Measurements from ENCODE around the gene ZMIZ1.

The ZMIZ1 gene, protein sequence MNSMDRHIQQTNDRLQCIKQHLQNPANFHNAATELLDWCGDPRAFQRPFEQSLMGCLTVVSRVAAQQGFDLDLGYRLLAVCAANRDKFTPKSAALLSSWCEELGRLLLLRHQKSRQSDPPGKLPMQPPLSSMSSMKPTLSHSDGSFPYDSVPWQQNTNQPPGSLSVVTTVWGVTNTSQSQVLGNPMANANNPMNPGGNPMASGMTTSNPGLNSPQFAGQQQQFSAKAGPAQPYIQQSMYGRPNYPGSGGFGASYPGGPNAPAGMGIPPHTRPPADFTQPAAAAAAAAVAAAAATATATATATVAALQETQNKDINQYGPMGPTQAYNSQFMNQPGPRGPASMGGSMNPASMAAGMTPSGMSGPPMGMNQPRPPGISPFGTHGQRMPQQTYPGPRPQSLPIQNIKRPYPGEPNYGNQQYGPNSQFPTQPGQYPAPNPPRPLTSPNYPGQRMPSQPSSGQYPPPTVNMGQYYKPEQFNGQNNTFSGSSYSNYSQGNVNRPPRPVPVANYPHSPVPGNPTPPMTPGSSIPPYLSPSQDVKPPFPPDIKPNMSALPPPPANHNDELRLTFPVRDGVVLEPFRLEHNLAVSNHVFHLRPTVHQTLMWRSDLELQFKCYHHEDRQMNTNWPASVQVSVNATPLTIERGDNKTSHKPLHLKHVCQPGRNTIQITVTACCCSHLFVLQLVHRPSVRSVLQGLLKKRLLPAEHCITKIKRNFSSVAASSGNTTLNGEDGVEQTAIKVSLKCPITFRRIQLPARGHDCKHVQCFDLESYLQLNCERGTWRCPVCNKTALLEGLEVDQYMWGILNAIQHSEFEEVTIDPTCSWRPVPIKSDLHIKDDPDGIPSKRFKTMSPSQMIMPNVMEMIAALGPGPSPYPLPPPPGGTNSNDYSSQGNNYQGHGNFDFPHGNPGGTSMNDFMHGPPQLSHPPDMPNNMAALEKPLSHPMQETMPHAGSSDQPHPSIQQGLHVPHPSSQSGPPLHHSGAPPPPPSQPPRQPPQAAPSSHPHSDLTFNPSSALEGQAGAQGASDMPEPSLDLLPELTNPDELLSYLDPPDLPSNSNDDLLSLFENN

DNA sequence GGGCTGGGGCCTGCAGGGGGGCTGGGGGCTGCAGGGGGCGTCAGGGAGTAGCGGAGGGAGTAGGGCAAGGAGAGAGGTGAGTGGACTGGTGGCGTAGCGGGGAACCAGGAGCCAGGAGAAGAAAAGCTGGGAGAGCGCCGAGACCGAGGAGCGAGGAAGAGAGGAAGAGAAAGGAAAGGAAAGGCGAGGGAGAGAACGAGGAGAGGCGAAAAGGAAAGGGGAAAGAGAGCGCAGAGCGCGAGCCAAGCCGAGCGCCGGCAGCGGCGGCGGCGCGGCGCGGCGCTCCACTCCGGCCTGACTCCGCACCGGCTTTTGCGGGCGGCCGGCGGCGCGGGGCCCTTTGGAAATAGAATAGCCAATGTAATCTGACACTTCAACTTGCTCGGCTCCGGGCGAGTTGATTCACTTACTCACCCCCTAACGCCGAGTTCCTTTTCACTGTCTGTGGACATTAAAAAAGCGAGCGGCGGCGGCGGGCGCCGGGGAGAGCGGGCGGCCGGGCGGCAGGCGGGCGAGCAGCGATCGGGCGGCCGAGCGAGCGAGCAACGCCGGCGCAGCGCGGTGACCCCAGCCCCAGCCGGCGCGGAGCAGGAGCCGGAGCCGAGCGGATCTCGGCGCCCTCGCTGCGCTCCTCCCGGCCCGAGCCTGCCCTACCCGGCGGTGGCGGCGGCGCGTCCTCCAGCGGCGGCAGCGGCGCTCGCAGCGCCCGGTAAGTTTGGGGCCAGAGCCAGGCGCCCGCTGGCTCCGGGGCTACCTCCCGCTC, at the start of gene ZMIZ1:
Gene ZMIZ1, plus strand, starts transcription at position 405 of the 763 bp plus-strand sequence. CDS start 132,667 bp downstream, outside the sequence.
- Histone ChIP-seq H3K4me1 (ENCODE audit: control insufficient read depth in 5 of 5, insufficient read depth in 5 of 5, low read length in 5 of 5) (peaks cover 16 to 52% (median 45%) of the 10 kb centered on the region in 5 donors), H3K36me3 (ENCODE audit: control insufficient read depth in 5 of 5, insufficient read depth in 5 of 5, low read length in 5 of 5) (no peaks in the 10 kb centered on the region), H3K27me3 (ENCODE audit: control insufficient read depth in 5 of 5, insufficient read depth in 4 of 5, low read length in 5 of 5) (no peaks in the 10 kb centered on the region), H3K4me3 (ENCODE audit: low read depth in 1 of 5, low read length in 5 of 5) (peak within 1 kb of the TSS; percentile 88 to 99 (median 98)), H3K9me3 (ENCODE audit: control insufficient read depth in 5 of 5, low read length in 5 of 5) (no peaks in the 10 kb centered on the region), H3K27ac (ENCODE audit: low read depth, low read length) (peak within 1 kb of the TSS; percentile 93), H3K9ac (ENCODE audit: low read length in 5 of 5) (peak within 1 kb of the TSS; percentile 59 to 92 (median 74))

DNA sequence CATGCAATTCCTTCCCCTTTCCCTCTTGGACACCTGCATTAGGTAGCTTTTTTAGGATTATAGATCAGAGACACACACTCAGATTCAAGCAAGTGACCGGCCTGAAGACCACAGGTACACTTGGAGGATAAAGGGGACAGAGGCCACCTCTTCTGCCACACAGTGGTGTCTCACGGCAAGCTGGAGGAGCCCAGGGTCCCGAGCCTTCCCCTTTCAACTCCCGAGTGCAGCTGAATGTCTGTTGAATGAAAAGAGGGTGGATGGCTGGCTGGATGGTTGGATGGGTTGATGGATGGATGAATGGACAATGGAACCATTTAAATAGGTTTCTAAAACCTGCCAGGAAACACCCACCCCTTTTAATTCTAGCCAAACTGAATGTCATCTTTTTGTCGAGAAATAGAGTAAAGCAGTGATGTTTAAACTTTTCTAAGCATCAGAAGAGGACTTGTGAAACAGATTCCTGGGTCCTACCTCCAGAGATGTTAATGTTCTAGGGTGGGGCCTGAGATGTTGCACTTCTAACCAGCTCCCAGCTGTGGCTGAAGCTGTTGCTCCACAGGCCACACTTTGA, 49.2 kb upstream of the ZMIZ1 start:
- Histone ChIP-seq H3K4me3 (ENCODE audit: low read depth in 1 of 5, low read length in 5 of 5) (no peak overlapping the region), H3K36me3 (ENCODE audit: control insufficient read depth in 5 of 5, insufficient read depth in 5 of 5, low read length in 5 of 5) (no peaks in the 10 kb centered on the region), H3K9me3 (ENCODE audit: control insufficient read depth in 5 of 5, low read length in 5 of 5) (peaks cover 3 to 10% (median 8%) of the 10 kb centered on the region in 5 donors), H3K27ac (ENCODE audit: low read depth, low read length) (no peak overlapping the region), H3K4me1 (ENCODE audit: control insufficient read depth in 5 of 5, insufficient read depth in 5 of 5, low read length in 5 of 5) (peaks cover 0 to 12% (median 10%) of the 10 kb centered on the region in 5 donors), H3K27me3 (ENCODE audit: control insufficient read depth in 5 of 5, insufficient read depth in 4 of 5, low read length in 5 of 5) (no peaks in the 10 kb centered on the region), H3K9ac (ENCODE audit: low read length in 5 of 5) (no peak overlapping the region)

DNA sequence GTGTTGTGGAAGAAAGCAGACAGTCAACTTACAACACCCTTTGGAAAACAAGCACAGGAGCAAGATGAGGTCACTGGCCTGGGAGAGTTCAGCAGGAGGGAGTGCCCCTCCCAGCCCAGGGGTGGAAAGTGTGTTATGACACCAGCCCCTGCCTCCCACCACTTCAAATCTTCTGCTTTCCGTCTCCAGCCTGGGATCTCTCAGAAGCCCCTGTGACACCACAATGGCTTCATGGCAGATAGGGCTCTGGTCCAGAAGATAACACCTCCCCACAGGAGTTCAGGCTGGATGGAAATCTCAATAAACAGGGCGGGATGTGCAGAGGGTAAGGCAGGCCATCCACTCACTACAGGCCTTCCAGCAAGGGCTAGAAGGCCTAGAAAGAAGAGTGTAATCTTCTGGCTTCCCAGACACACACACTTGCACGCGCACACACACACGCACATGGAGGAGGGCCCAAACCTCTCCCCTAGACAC, 48.7 kb upstream of the ZMIZ1 start:
- H3K9me3 ChIP-seq (ENCODE audit: control insufficient read depth in 5 of 5, low read length in 5 of 5): peaks cover 3 to 10% (median 8%) of the 10 kb centered on the region in 5 donors
- H3K9ac ChIP-seq (ENCODE audit: low read length in 5 of 5): no peak overlapping the region
- no peak overlapping the region for H3K27ac ChIP-seq (ENCODE audit: low read depth, low read length)

GRCh38 chr10:79020605-79021004, 48.2 kb upstream of the ZMIZ1 start:
- Histone ChIP-seq H3K27ac (ENCODE audit: low read depth, low read length) (no peak overlapping the region), H3K9me3 (ENCODE audit: control insufficient read depth in 5 of 5, low read length in 5 of 5) (peaks cover 3 to 10% (median 8%) of the 10 kb centered on the region in 5 donors), H3K27me3 (ENCODE audit: control insufficient read depth in 5 of 5, insufficient read depth in 4 of 5, low read length in 5 of 5) (no peaks in the 10 kb centered on the region), H3K4me3 (ENCODE audit: low read depth in 1 of 5, low read length in 5 of 5) (no peak overlapping the region), H3K36me3 (ENCODE audit: control insufficient read depth in 5 of 5, insufficient read depth in 5 of 5, low read length in 5 of 5) (no peaks in the 10 kb centered on the region), H3K9ac (ENCODE audit: low read length in 5 of 5) (no peak overlapping the region), H3K4me1 (ENCODE audit: control insufficient read depth in 5 of 5, insufficient read depth in 5 of 5, low read length in 5 of 5) (peaks cover 0 to 15% (median 10%) of the 10 kb centered on the region in 5 donors)

More for the DNA sequence above, 48.7 kb upstream of the ZMIZ1 start:
- Histone ChIP-seq H3K27me3 (ENCODE audit: control insufficient read depth in 5 of 5, insufficient read depth in 4 of 5, low read length in 5 of 5) (no peaks in the 10 kb centered on the region), H3K4me3 (ENCODE audit: low read depth in 1 of 5, low read length in 5 of 5) (no peak overlapping the region), H3K36me3 (ENCODE audit: control insufficient read depth in 5 of 5, insufficient read depth in 5 of 5, low read length in 5 of 5) (no peaks in the 10 kb centered on the region), H3K4me1 (ENCODE audit: control insufficient read depth in 5 of 5, insufficient read depth in 5 of 5, low read length in 5 of 5) (peaks cover 0 to 14% (median 10%) of the 10 kb centered on the region in 5 donors)

- Histone ChIP-seq H3K4me3 (ENCODE audit: low read depth in 1 of 5, low read length in 5 of 5) (no peak overlapping the region), H3K27ac (ENCODE audit: low read depth, low read length) (no peak overlapping the region), H3K4me1 (ENCODE audit: control insufficient read depth in 5 of 5, insufficient read depth in 5 of 5, low read length in 5 of 5) (peaks cover 0 to 15% (median 10%) of the 10 kb centered on the region in 5 donors), H3K9me3 (ENCODE audit: control insufficient read depth in 5 of 5, low read length in 5 of 5) (peaks cover 3 to 10% (median 8%) of the 10 kb centered on the region in 5 donors), H3K36me3 (ENCODE audit: control insufficient read depth in 5 of 5, insufficient read depth in 5 of 5, low read length in 5 of 5) (no peaks in the 10 kb centered on the region), H3K9ac (ENCODE audit: low read length in 5 of 5) (no peak overlapping the region), H3K27me3 (ENCODE audit: control insufficient read depth in 5 of 5, insufficient read depth in 4 of 5, low read length in 5 of 5) (no peaks in the 10 kb centered on the region)
Measured at GRCh38 chr10:79021331-79021907, 47.3 kb upstream of the ZMIZ1 start.

- Histone ChIP-seq H3K9ac (ENCODE audit: low read length in 5 of 5) (no peak overlapping the region), H3K9me3 (ENCODE audit: control insufficient read depth in 5 of 5, low read length in 5 of 5) (peaks cover 3 to 10% (median 8%) of the 10 kb centered on the region in 5 donors), H3K27ac (ENCODE audit: low read depth, low read length) (no peak overlapping the region), H3K27me3 (ENCODE audit: control insufficient read depth in 5 of 5, insufficient read depth in 4 of 5, low read length in 5 of 5) (peaks cover 0 to 3% (median 0%) of the 10 kb centered on the region in 5 donors), H3K4me1 (ENCODE audit: control insufficient read depth in 5 of 5, insufficient read depth in 5 of 5, low read length in 5 of 5) (peaks cover 0 to 15% (median 10%) of the 10 kb centered on the region in 5 donors), H3K36me3 (ENCODE audit: control insufficient read depth in 5 of 5, insufficient read depth in 5 of 5, low read length in 5 of 5) (no peaks in the 10 kb centered on the region), H3K4me3 (ENCODE audit: low read depth in 1 of 5, low read length in 5 of 5) (no peak overlapping the region)
Measured at GRCh38 chr10:79021948-79022499, 46.7 kb upstream of the ZMIZ1 start.

DNA sequence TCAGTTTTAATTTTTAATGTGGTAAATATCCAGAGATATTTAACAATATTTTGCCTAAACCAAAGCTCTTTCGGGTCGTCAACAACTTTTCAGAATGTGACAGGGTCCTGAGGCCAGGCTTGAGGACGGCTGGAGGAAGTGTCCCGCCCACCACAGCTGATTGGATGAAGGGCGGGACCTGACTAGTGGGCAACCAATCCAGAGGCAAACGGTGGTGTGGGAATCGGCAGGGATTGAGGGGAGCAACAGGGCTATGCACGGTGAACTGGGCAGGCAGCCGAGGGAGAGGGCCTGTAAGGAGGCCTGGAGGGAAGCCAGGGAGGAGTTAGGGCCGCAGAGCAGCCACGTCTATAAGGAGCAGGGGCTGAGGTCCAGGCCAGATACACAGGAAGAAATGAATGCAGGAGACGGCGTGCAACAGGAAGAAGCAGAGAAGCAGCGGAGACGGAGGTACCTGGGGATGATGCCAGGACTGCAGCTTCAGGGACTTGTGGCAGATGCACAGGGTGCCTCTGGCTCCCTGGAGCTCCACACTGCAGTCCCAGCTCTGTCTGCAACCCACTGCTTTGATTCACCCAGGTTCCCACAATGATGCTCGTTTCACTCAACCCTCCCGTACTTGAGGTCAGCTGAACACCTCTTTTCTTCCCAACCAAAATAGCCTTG, 46.1 kb upstream of the ZMIZ1 start:
- Histone ChIP-seq H3K36me3 (ENCODE audit: control insufficient read depth in 5 of 5, insufficient read depth in 5 of 5, low read length in 5 of 5) (no peaks in the 10 kb centered on the region), H3K4me3 (ENCODE audit: low read depth in 1 of 5, low read length in 5 of 5) (peak overlapping the region in 4 of 5 donors; percentile 32 to 49 (median 42)), H3K9ac (ENCODE audit: low read length in 5 of 5) (no peak overlapping the region), H3K9me3 (ENCODE audit: control insufficient read depth in 5 of 5, low read length in 5 of 5) (peaks cover 3 to 8% (median 7%) of the 10 kb centered on the region in 5 donors), H3K27ac (ENCODE audit: low read depth, low read length) (no peak overlapping the region), H3K4me1 (ENCODE audit: control insufficient read depth in 5 of 5, insufficient read depth in 5 of 5, low read length in 5 of 5) (peaks cover 0 to 15% (median 10%) of the 10 kb centered on the region in 5 donors), H3K27me3 (ENCODE audit: control insufficient read depth in 5 of 5, insufficient read depth in 4 of 5, low read length in 5 of 5) (peaks cover 0 to 4% (median 0%) of the 10 kb centered on the region in 5 donors)
